ENCODE results near the gene ATOSA.

ATOSA gene

DNA sequence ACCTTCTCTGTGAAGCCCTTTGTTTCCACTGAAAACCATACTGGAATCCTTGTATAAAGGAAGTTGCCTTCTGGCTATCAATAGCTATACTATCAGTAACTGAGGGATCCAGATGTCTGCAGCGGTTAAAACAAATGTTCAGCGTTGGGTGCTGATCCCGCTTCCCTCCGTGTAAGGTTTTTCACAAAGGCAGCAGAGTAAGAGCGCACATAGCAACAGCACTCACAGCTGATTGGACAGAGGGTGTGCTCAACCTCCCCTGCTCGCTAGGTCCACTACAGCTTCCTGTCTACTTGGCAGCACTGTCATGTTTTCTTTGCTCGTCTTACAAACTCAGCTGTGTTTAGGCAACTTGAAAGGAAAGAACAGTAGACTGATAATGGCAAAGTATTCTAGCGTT, 27.3 kb downstream of the ATOSA start:
- no peak for FAIRE-seq

DNA sequence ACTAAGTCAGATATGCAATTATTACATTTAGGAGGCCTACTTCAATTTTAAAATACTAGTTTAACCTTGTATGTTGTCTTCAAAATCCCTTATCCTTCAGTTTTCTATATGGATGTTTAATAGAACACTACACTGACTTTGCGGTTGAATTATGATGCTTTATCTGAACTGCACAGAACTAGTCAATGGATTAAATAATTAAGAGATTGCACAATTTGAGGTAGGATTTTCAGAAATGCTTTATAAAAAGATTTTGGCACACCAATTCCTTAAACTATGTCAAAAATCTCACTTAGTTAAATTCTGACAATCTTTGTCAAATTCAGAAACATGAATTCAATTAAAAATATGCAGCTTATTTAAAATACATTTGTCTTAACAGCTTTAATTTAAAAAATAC, 28.1 kb downstream of the ATOSA start:
- no peak for FAIRE-seq

DNA sequence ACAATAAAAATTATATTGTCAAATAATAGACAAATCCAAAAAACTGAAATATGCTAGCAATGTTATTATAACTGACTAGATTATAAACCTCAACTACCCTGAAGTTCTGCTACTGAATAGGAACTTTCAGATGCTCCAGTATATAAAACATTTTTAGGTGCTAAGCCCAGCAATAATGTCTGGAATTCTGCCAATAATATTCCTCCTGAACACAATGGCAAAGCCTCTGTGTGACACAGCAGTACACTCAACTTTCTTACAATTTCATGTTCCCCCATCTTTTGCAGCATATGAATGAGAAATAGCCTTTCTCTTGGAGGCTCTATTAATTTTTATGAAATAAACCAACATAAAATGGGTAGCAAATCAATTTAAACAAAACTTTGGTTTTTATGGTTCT, 29.5 kb downstream of the ATOSA start:
- FAIRE-seq, result no peak

DNA sequence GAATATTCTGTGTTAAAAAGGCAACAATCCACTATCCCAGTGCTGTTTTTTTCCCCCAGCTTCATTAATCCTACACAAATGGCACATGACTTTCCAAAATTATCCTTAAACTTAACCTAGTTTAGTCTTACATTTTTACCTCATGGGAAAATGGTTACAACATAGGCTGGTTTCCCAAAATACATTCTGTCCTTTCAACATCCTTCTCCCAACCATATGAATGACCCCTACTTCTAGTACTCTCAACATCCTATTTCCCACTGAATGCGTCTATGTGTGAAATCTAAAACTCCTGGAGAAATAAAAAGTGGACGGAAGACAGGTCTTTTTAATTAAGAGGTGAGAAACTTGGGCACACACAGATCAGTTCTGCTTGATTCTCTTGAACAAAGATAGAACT, 33.3 kb downstream of the ATOSA start:
- no peak for FAIRE-seq

DNA sequence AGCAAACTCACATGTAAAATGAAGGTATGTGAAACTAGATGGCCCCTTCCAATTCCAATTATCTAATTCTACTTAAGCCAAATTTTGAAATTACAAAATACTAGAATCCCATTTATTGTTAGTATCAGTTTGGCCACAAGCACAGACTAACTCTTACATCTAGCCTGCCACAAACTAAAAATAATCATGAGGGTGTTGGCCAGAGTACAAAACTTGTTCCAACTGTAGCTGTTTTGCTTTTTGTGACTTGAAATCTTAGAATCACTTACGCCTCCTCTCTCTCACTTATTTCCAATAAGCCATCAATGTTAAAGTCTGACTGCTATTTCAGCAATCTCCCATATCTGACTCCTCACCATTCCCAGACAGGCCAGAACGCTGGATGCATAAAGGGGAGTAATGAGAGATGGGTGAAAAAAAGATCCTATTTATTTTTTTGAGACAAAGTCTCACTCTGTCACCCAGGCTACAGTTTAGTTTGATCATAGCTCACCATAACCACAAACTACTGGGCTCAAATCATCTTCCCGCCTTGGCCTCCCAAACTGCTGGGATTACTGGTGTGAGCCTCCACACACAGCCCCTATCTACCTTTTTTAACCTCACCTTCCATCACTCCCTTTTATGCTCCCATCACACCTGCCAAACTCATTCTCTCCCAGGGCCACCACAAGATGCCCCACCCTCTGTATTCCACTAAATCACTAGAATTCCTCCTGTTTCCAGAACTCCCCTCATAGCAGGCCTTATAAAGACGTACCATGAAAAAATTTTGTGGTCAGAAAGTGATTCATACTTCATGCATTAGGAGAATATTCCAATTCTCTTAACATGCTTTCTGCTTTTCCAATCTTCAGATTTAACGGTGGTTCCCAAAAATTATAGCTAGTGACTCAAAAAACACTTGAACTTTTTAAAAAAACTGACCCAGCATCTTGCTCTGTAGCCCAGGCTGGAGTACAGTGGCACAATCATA, 36.5 kb downstream of the ATOSA start:
- no peak for FAIRE-seq

DNA sequence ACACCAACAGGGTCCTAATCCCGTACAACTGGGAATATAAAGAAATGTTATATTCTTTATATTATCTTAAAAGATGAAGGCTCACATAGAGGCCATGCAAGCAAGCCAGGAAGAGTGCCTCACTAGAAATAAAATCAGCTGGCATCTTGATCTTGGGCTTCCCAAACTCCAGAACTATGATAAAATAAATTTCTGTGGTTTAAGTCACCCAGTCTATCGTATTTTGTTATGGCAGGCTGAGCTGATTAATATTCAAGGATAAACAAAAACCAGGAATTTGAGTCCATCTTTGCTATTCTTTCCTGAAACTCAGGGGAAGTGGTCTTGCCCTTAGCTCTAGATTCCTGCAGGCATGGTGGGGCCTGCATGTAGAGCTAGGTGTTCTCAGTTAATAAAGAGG, 42.7 kb downstream of the ATOSA start:
- FAIRE-seq, result no peak

DNA sequence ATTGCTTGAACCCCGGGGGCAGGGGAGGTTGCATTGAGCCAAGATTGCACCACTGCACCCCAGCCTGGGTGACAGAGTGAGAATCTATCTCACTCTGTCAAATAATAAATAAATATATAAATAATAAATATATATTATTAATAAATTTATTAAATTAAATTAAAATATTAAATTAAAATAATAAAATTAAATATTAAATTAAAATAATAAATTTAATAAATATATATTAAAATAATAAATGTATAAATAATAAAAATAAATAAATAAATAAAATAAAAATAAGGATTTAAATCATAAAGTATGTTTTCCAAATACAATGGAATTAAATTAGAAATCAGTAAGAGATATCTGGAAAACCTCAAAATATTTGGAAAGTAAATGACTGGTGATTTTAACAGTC, 43.3 kb downstream of the ATOSA start:
- FAIRE-seq, result peak; percentile 96

Data from colon (tissue), 2 donors.